ENCODE measurements around the gene PPP3CA. TPM values are rescaled to one million over a fixed set of nuclear protein-coding genes. Genes with fewer than 3 reads are reported as not detected.
A peak's percentile ranks its signal among the peaks of the same experiment; 100 is the strongest.

The PPP3CA gene
- total and polyA plus RNA-seq, 11 donors: 5.9 to 32.5 (median 19.3) TPM

DNA sequence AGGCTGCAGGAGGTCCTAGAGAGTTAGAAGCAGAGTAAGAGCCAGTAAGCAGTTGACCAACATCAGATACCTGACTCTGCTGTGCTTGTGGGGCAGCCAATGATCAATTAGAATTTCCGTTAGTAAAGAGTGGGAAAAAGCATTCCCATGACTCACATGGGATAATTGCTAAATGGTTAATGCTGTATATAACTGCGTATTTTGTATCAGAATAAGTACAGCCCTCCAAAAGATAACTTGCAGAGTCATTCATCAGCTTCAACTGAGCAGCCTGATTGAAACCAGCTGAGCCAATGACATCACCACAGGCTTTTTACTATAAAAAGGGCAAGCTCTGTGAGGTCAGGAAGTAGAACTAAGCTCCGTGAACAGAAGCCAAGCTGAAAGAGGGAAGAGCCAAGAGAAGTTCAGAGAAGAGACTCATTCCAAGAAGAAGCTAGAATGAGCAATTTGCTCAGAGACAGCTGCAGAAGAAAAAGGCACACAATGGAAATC, 67.9 kb downstream of the PPP3CA start:
- Histone ChIP-seq H3K27me3 (no peaks in the 10 kb centered on the region), H3K4me3 (no peak overlapping the region), H3K4me1 (peaks cover 0 to 58% (median 23%) of the 10 kb centered on the region in 12 donors), H3K36me3 (no peaks in the 10 kb centered on the region), H3K27ac (peak overlapping the region in 5 of 12 donors; percentile 3 to 77 (median 23)), H3K9me3 (no peaks in the 10 kb centered on the region)
- ATAC-seq (peak; percentile 61 to 98 (median 96)), DNase-seq (peak in 4 of 5 donors; percentile 58 to 74 (median 67))
- TF ChIP-seq POLR2A (IDR thresholded peaks at IDR 0.05) (no peak), CTCF (IDR thresholded peaks at IDR 0.05) (no peak)
- 16 to 26% (median 21%) methylated on average over 3 of the region's 3 CpGs for WGBS, 4 donors
- intact Hi-C loops (cut with DNase I): no loop called here

DNA sequence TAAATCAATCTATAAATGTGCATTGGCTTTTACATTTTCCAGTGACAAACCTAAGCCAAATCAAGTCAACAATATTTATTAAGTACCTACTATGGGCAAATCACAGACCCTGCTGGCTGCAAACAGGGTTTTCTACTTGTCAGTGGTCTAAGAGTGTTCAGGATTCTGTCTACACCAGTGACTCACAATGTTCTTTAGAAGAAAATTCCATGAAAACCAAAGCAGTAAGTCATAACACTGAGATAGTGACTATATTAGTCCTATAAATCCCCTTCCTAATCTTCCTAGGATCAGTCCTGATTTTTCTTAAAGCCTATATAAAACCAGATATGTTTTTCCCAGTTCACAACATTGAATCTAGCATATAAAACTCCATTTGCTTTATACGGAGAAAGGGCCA, 69.7 kb downstream of the PPP3CA start:
- Histone ChIP-seq H3K4me1 (peaks cover 0 to 46% (median 22%) of the 10 kb centered on the region in 12 donors), H3K27me3 (no peaks in the 10 kb centered on the region), H3K4me3 (no peak overlapping the region), H3K27ac (no peak overlapping the region), H3K36me3 (no peaks in the 10 kb centered on the region), H3K9me3 (no peaks in the 10 kb centered on the region)
- 4 to 82% (median 18%) methylated on average over 1 of the region's 1 CpG for WGBS, 4 donors
- TF ChIP-seq POLR2A (IDR thresholded peaks at IDR 0.05): no peak
- no peak for TF ChIP-seq CTCF (IDR thresholded peaks at IDR 0.05)
- no peak for DNase-seq
- ATAC-seq: no peak
- intact Hi-C loops (cut with DNase I): no loop called here

DNA sequence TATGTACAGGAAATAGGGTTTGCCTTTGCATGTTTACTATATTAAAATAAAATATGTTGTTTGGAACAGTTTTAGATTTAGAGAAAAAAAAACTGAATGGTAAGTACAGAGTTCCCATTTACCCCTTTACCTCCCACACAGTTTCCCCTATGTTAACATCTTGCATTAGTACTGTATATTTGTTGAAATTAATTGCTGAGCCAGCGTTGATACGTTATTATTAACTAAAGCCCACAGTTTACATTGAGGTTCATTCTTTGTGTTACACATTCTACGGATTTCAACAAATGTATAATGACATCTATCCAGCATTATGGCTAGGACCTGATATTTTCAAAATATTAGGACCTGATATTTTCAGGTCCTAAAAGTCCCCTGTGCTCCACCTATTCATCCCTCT, 70.7 kb downstream of the PPP3CA start:
- Histone ChIP-seq H3K36me3 (no peaks in the 10 kb centered on the region), H3K27ac (no peak overlapping the region), H3K27me3 (no peaks in the 10 kb centered on the region), H3K4me1 (peaks cover 0 to 43% (median 18%) of the 10 kb centered on the region in 12 donors), H3K4me3 (no peak overlapping the region), H3K9me3 (no peaks in the 10 kb centered on the region)
- no peak for DNase-seq
- no peak for ATAC-seq
- intact Hi-C loops (cut with DNase I): no loop called here
- 96 to 98% (median 97%) methylated on average over 3 of the region's 3 CpGs for WGBS, 4 donors
- no peak for TF ChIP-seq POLR2A (IDR thresholded peaks at IDR 0.05)
- no peak for TF ChIP-seq CTCF (IDR thresholded peaks at IDR 0.05)

- 59 to 65% (median 62%) methylated on average over 7 of the region's 7 CpGs for WGBS, 4 donors
- intact Hi-C loops (cut with DNase I): no loop called here
- H3K27ac ChIP-seq: no peak overlapping the region
Measured at GRCh38 chr4:101274888-101275752, 72.2 kb downstream of the PPP3CA start.

More at GRCh38 chr4:101274888-101275752, 72.2 kb downstream of the PPP3CA start:
- no peaks in the 10 kb centered on the region for H3K9me3 ChIP-seq
- TF ChIP-seq CTCF (IDR thresholded peaks at IDR 0.05): no peak
- TF ChIP-seq POLR2A (IDR thresholded peaks at IDR 0.05): no peak
- peaks cover 0 to 38% (median 15%) of the 10 kb centered on the region in 12 donors for H3K4me1 ChIP-seq
- ATAC-seq (no peak), DNase-seq (no peak)
- H3K27me3 ChIP-seq: no peaks in the 10 kb centered on the region
- no peaks in the 10 kb centered on the region for H3K36me3 ChIP-seq
- H3K4me3 ChIP-seq: no peak overlapping the region
